SJCRH30 (cell line): ENCODE data around the gene SLC36A4. TPM values are rescaled to one million over a fixed set of nuclear protein-coding genes. Genes with fewer than 3 reads are reported as not detected.
"Not testable (repeated sequence)": the region's sequence is repeated elsewhere in the genome, so short reads cannot be mapped to it uniquely, and the experiment has no call there.

Source experiments
- DNase-seq, 2 experiments: peaks; one replicate each; pipeline ENCODE4 v3.0.0-alpha.2; 2015 to 2020
- H3K27ac ChIP-seq: fragments of 250-450 bp; sonication (Bioruptor Pico); 2 replicates; pipeline ENCODE4 v1.5.1; 2020; ENCODE audit warnings: mild to moderate bottlenecking, moderate library complexity
- H3K27me3 ChIP-seq: fragments of 250-450 bp; sonication (Bioruptor Pico); 2 replicates; pipeline ENCODE4 v1.5.1; 2020; ENCODE audit warnings: mild to moderate bottlenecking, moderate library complexity
- H3K36me3 ChIP-seq: fragments of 250-450 bp; sonication (Bioruptor Pico); 2 replicates; pipeline ENCODE4 v1.5.1; 2020; ENCODE audit warnings: mild to moderate bottlenecking, moderate library complexity
- H3K4me1 ChIP-seq: fragments of 250-450 bp; sonication (Bioruptor Pico); 2 replicates; pipeline ENCODE4 v1.5.1; 2020; ENCODE audit warnings: mild to moderate bottlenecking, moderate library complexity
- H3K4me3 ChIP-seq: fragments of 250-450 bp; sonication (Bioruptor Pico); 2 replicates; pipeline ENCODE4 v1.5.1; 2020; ENCODE audit warnings: mild to moderate bottlenecking, moderate library complexity
- H3K9me3 ChIP-seq: fragments of 250-450 bp; sonication (Bioruptor Pico); replicated peaks from 2 replicates; pipeline ENCODE4 v1.5.1; 2020; ENCODE audit warnings: mild to moderate bottlenecking, moderate library complexity
- total RNA-seq: library from RNA; depleted of rRNA; stranded (reverse); fragments of >200 nt; shearing (Covaris generic); gene quantifications from 2 replicates; pipeline ENCODE4 v1.2.3, GENCODE V29; 2014; rRNA removed

Gene SLC36A4
- total RNA-seq = 12.3 and 19.8 TPM in 2 replicates

- no peaks in the 10 kb centered on the region for H3K9me3 ChIP-seq
- peak within 1 kb of the TSS; percentile 91 for H3K27ac ChIP-seq
- no peaks in the 10 kb centered on the region for H3K4me1 ChIP-seq
- no peaks in the 10 kb centered on the region for H3K27me3 ChIP-seq
- peak; percentile 80 to 82 for DNase-seq
- no peaks in the 10 kb centered on the region for H3K36me3 ChIP-seq
- H3K4me3 ChIP-seq = peak within 1 kb of the TSS; percentile 87
These were observed at the start of gene SLC36A4 for GRCh38 chr11:93197380-93198214. Gene SLC36A4 (minus strand): TSS chr11:93197991. CDS start chr11:93197832, 159 bp downstream.

- not testable (repeated sequence) for H3K27ac ChIP-seq, DNase-seq, H3K9me3 ChIP-seq, H3K4me1 ChIP-seq, H3K4me3 ChIP-seq, H3K27me3 ChIP-seq, H3K36me3 ChIP-seq
These were observed 49.0 kb upstream of the SLC36A4 start for GRCh38 chr11:93246790-93247189.

- no peaks in the 10 kb centered on the region for H3K27me3 ChIP-seq
These were observed 46.2 kb upstream of the SLC36A4 start for GRCh38 chr11:93244018-93244417.

DNA sequence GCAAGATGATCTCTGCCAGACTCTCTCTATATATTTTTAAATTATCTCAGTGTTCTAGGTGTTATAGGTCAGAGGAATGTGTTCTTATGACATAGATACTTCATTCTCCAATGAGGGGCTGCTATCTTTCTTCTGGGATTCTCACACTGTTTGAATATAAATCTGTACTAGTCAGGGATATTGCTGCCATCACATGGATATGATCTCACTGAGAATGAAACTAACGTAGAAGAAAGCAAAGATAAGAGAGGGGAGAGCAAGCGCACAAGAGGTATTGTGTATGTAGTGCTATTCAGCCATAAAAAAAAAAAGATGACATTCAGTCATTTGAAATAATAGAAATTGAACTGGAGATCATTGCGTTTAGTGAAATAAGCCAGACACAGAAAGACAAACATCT, 42.2 kb upstream of the SLC36A4 start:
- H3K4me3 ChIP-seq = no peak overlapping the region
- no peaks in the 10 kb centered on the region for H3K4me1 ChIP-seq
- no peaks in the 10 kb centered on the region for H3K27me3 ChIP-seq
- H3K9me3 ChIP-seq = no peaks in the 10 kb centered on the region
- no peaks in the 10 kb centered on the region for H3K36me3 ChIP-seq
- no peak for DNase-seq
- H3K27ac ChIP-seq = no peak overlapping the region

More at GRCh38 chr11:93244018-93244417, 46.2 kb upstream of the SLC36A4 start:
- DNase-seq = no peak
- Histone ChIP-seq H3K27ac (no peak overlapping the region), H3K4me1 (no peaks in the 10 kb centered on the region), H3K9me3 (no peaks in the 10 kb centered on the region), H3K4me3 (no peak overlapping the region), H3K36me3 (no peaks in the 10 kb centered on the region)

- no peaks in the 10 kb centered on the region for H3K4me1 ChIP-seq
- H3K9me3 ChIP-seq = no peaks in the 10 kb centered on the region
- no peaks in the 10 kb centered on the region for H3K27me3 ChIP-seq
- no peak overlapping the region for H3K27ac ChIP-seq
- H3K4me3 ChIP-seq = no peak overlapping the region
- no peaks in the 10 kb centered on the region for H3K36me3 ChIP-seq
- no peak for DNase-seq
These were observed 41.2 kb upstream of the SLC36A4 start for GRCh38 chr11:93238956-93239355.

- H3K4me3 ChIP-seq = no peak overlapping the region
- no peaks in the 10 kb centered on the region for H3K4me1 ChIP-seq
- no peaks in the 10 kb centered on the region for H3K9me3 ChIP-seq
- H3K27me3 ChIP-seq = no peaks in the 10 kb centered on the region
- no peak overlapping the region for H3K27ac ChIP-seq
- no peaks in the 10 kb centered on the region for H3K36me3 ChIP-seq
- peak; percentile 4 to 40 for DNase-seq
These were observed 39.2 kb upstream of the SLC36A4 start for GRCh38 chr11:93236741-93237675.

DNA sequence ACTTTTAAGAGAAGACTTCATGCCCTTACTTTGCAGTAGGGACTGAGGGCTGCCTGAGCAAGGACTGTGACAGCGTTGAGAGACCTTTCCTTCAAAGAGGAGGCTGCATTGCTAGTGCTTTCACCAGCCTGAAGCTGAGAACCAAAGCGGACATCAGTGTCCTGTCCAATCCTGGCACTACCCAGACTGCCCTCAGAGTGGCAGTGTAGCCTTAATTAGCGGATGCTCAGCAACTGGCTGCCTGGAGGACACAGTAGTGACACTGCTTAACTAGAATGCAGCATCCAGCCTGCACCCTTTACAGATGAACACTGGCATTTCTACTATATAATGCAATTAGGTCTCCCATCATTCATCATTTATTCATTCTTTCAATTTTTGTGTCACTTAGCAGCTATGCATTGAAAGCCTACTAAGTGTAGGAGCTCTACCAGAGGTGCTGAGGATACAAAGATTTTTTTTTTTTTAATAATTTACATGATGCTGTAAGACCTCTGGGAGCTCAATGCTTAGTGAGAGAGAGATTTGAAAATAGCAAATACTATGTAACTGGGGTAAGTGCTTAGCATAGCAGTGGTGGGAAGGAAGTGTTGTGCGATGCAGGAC, 36.9 kb upstream of the SLC36A4 start:
- no peak overlapping the region for H3K27ac ChIP-seq
- H3K36me3 ChIP-seq = no peaks in the 10 kb centered on the region
- H3K9me3 ChIP-seq = no peaks in the 10 kb centered on the region
- H3K27me3 ChIP-seq = no peaks in the 10 kb centered on the region
- peak; percentile 57 to 75 for DNase-seq
- no peak overlapping the region for H3K4me3 ChIP-seq
- no peaks in the 10 kb centered on the region for H3K4me1 ChIP-seq

- H3K4me1 ChIP-seq = no peaks in the 10 kb centered on the region
- H3K27ac ChIP-seq = no peak overlapping the region
- H3K36me3 ChIP-seq = no peaks in the 10 kb centered on the region
- no peak overlapping the region for H3K4me3 ChIP-seq
- no peaks in the 10 kb centered on the region for H3K27me3 ChIP-seq
- H3K9me3 ChIP-seq = no peaks in the 10 kb centered on the region
- DNase-seq = no peak
These were observed 32.1 kb upstream of the SLC36A4 start for GRCh38 chr11:93229876-93230275.

GRCh38 chr11:93225662-93226061, 27.9 kb upstream of the SLC36A4 start:
- Histone ChIP-seq H3K4me3 (no peak overlapping the region), H3K4me1 (no peaks in the 10 kb centered on the region), H3K27ac (no peak overlapping the region), H3K27me3 (no peaks in the 10 kb centered on the region), H3K9me3 (no peaks in the 10 kb centered on the region), H3K36me3 (no peaks in the 10 kb centered on the region)
- DNase-seq = peak in 1 of 2 experiments; percentile 26

DNA sequence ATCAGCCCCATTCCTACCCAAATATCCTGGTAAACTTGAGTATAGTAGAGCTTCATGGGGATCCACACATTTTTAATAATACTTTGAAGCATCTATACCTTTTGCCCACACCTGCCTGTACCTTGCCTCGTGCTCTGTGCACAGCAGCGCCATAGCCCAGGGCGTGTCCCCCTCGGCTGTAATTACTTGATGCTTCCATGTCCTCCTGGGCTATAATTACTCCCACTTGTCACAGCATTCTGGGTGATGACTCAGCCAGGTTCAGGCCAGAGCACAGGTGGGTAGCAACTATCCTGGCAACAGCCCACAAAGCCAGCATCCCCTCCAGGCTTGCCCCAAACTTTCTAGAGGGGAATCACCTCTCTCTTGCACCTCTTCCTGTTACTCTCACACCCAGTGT, 23.7 kb upstream of the SLC36A4 start:
- no peak overlapping the region for H3K4me3 ChIP-seq
- no peak for DNase-seq
- H3K4me1 ChIP-seq = no peaks in the 10 kb centered on the region
- H3K9me3 ChIP-seq = no peaks in the 10 kb centered on the region
- no peaks in the 10 kb centered on the region for H3K27me3 ChIP-seq
- no peak overlapping the region for H3K27ac ChIP-seq
- no peaks in the 10 kb centered on the region for H3K36me3 ChIP-seq

DNA sequence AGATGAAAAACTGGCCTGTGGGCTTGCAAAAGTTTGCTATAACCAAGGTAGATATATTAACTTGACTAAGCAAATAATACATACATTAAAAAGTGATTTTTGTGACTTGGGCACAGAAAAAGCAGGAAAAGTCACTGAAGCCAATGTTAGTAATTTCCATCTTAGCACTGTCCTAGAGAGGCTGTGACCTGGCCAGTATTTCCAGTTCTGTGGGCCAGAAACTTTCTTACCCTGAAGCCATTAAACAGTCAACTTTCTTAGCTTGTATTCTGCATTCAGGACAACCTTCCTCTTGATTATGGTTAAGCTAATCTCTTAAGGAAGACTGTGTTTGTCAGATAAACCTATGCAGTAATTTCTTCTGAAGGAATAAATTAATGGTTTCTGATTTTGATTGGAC, 22.3 kb upstream of the SLC36A4 start:
- no peak overlapping the region for H3K27ac ChIP-seq
- no peaks in the 10 kb centered on the region for H3K4me1 ChIP-seq
- H3K27me3 ChIP-seq = no peaks in the 10 kb centered on the region
- no peaks in the 10 kb centered on the region for H3K9me3 ChIP-seq
- no peak for DNase-seq
- H3K4me3 ChIP-seq = no peak overlapping the region
- H3K36me3 ChIP-seq = no peaks in the 10 kb centered on the region

GRCh38 chr11:93219440-93219839, 21.6 kb upstream of the SLC36A4 start:
- H3K27ac ChIP-seq = no peak overlapping the region
- H3K27me3 ChIP-seq = no peaks in the 10 kb centered on the region
- H3K9me3 ChIP-seq = no peaks in the 10 kb centered on the region
- DNase-seq = no peak
- no peaks in the 10 kb centered on the region for H3K4me1 ChIP-seq
- no peak overlapping the region for H3K4me3 ChIP-seq
- H3K36me3 ChIP-seq = no peaks in the 10 kb centered on the region

DNA sequence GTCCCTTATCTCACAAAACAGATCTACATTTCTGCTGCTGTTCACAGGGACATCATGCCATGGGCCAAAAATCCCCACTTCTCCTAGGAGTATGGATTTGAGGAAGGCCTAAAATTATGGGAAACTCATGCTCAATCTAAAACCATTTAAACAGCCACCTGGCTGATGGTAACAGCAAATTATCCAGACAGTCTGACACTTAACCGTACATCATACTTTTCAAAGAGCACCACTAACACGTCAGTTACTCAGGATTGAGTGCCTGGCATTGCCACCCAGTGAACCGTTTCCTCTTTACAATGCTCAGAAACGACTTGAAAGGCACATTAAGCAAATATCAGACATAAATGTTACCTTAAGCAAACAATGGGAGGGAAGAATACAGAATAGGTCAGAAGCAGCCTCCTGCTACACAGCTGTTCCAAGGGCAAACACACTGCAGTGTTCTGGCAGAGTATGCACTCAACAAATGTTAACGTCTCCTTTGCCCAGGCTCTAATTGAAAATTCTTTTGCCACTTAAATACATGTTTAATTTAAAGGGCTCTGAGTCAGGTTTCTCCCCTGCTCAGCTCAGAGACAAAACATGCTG, 18.8 kb upstream of the SLC36A4 start:
- no peak for DNase-seq
- H3K27ac ChIP-seq = no peak overlapping the region
- H3K4me3 ChIP-seq = no peak overlapping the region
- H3K27me3 ChIP-seq = no peaks in the 10 kb centered on the region
- H3K4me1 ChIP-seq = no peaks in the 10 kb centered on the region
- H3K9me3 ChIP-seq = no peaks in the 10 kb centered on the region
- no peaks in the 10 kb centered on the region for H3K36me3 ChIP-seq

- no peak for DNase-seq
- no peaks in the 10 kb centered on the region for H3K9me3 ChIP-seq
- no peaks in the 10 kb centered on the region for H3K27me3 ChIP-seq
- no peaks in the 10 kb centered on the region for H3K4me1 ChIP-seq
- H3K36me3 ChIP-seq = no peaks in the 10 kb centered on the region
- H3K27ac ChIP-seq = no peak overlapping the region
- no peak overlapping the region for H3K4me3 ChIP-seq
These were observed 15.8 kb upstream of the SLC36A4 start for GRCh38 chr11:93213622-93214021.
